HS-27A (cell line): ENCODE results near the gene CAPG.
A peak's percentile ranks its signal among the peaks of the same experiment; 100 is the strongest.
"Not testable (repeated sequence)": the region's sequence is repeated elsewhere in the genome, so short reads cannot be mapped to it uniquely, and the experiment has no call there.

Source experiments
- DNase-seq: peaks from one replicate; pipeline ENCODE4 v3.0.0-alpha.2; 2012; ENCODE audit warnings: low read depth, missing footprints

Gene CAPG

DNA sequence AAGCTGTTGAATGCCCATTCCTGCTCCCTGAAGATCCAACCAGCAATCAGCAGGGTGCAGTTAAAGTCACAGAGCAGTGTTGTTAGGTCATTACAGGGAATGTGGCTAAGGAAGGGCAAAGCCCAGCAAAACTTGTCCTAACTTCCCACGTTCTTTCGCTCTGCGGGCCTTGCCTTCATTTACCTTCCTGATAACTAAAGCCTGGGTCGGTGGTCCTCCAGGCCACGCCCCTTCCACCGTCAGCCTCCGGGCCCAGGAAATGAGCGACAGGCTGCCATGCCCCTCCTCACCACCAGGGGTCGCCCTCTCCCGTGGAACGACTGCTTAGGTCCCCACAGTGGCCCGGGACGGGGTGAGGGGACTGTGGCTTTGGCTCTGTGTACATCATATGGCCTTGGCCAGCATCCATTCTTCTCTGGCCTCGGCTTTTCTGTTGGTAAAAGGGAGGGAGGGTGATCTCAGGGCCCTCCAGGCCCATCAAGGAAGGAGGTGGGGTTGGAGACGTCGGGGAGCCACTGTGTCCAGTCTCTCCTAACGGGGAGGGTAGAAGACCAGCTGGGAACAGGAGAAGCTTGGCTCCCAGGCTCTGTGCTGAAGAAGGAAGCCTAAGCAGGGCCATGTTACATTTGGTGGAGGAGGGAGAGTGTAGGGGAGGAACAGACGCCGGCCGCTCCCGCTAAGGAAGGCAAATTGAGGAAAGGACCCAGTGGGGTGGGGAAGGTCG, 10.5 kb upstream of the CAPG start:
- no peak for DNase-seq

DNA sequence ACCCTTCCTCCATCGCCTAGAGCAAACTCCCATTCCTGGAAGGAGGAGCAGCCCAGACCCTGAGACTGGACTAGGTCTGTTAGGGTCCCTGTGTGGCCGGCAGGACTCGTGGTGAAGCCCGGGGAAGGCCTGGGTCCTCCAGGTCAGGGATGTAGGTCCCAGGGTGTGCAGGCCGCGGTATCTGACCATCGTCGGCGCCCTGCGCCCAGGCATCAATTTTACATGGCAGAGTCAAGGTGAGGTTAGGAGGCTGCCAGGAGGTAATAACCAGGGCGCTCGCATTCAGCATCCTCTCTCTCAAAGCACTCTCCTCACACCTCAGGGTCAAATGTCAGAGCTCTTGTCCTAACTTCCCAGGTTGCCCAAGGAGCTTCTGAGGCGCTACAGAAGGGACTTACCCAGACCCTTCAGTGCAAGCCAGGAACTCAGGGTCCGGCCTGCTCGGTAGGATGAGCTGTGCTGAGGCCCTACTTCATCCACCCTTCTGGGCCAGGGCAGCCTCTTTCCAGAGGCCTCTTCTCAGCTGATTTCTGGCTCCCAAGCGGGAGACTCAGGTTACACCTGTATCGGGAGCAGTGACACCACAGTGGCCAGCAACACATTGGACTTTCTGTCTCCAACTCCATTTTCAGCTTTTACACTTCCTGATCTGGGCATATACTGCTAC, 9.0 kb upstream of the CAPG start:
- DNase-seq = no peak

DNA sequence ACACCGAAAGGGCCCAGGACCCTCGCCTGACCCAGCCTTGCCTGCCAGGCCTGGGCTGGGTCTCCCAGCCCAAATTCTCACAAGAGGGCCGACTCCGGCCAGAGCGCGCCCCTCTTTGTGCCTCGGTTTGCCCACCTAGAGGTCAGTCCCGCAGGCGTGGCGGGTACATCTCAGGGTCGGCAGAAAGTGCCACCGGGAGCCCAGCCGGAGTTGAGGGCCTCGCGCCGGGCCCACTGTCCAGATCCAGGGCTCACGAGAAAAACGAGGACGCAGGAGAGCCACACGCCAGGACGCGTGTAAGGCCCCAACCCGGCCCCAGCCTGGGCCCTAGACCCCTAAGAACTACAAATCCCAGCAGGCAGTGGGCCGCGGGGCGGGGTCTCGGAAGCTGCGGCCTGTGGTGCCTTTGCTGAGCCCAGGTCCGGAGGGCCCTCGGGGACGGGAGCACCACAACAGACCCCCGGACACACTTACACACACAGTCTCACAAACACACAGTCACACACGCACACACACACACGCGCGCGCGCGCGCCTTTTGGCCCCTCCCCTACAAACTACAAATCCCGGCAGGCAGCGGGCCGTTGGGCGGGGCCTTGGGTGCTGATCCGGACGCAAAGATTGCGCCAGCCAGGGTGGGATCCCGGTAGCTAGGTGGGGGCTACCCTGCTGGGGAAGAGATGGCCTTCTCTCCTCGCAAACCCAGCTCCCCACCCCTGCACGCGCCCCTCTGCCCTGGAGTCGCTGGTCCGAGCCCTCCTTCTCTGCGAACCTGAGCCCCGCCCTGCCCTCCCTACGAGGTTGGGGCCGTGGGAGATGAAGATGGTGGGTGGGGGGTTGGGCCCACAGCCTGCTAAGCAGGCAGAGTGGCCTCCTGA, 8.2 kb upstream of the CAPG start, which contains the start of gene SH2D6:
Gene SH2D6, plus strand, starts transcription at position 583 of the 877 bp plus-strand sequence. CDS start 10,752 bp downstream, outside the sequence.
- DNase-seq = peak; percentile 83

- no peak for DNase-seq
Measured at GRCh38 chr2:85415980-85416650, 5.9 kb upstream of the CAPG start.

DNA sequence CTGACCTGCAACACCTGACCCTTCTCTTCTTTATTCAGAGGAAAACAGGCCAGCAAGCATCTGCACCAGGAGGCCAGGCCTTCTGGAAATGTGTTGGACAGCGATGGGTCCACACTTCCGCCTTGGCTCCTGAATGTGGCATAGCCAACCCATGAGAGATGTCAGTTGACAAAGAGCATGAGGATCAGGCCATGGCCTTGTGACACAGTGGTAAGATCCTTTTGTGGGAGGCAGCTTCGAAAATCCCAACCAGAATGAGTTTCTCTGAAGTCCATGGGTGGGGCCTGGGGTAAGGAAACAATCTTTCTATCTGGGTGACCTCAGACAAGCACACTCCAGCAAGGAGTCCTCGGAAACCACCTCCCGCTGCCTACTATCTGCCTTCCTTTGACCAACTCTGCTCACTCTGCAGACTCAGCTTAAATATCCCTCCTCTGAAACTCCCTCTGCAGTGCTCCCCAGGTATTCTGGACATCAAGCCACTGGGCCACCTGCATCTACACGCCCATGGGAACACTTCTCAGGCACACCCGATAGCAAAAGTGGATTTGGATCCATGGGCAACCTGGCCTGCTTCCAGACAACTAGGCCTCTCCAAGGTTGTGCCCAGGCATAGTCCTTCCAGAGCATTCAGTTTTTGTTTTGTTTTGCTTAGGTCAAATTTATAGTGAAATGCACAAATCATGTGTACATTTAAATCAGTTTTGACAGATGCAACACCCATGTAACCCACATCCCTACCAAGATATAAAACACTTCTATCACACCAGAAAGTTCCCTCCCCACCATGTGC, 4.8 kb upstream of the CAPG start:
- no peak for DNase-seq

DNA sequence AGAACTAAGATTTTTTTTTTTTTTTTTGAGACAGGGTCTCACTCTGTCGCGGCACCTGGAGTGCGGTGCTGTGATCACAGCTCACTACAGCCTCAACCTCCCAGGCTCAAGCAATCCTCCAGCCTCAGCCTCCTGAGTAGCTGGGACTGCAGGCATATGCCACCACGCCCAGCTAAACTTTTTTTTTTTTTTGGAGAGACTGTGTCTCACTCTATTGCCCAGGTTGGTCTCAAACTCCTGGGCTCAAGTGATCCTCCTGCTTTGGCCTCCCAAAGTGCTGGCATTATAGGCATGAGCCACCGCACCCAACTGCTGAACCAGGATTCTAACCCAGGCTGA, 4.2 kb upstream of the CAPG start:
- not testable (repeated sequence) for DNase-seq

- DNase-seq = no peak
Measured at GRCh38 chr2:85413592-85414420, 3.6 kb upstream of the CAPG start.

- DNase-seq = no peak
Measured at GRCh38 chr2:85411405-85411748, 1.2 kb upstream of the CAPG start.

DNA sequence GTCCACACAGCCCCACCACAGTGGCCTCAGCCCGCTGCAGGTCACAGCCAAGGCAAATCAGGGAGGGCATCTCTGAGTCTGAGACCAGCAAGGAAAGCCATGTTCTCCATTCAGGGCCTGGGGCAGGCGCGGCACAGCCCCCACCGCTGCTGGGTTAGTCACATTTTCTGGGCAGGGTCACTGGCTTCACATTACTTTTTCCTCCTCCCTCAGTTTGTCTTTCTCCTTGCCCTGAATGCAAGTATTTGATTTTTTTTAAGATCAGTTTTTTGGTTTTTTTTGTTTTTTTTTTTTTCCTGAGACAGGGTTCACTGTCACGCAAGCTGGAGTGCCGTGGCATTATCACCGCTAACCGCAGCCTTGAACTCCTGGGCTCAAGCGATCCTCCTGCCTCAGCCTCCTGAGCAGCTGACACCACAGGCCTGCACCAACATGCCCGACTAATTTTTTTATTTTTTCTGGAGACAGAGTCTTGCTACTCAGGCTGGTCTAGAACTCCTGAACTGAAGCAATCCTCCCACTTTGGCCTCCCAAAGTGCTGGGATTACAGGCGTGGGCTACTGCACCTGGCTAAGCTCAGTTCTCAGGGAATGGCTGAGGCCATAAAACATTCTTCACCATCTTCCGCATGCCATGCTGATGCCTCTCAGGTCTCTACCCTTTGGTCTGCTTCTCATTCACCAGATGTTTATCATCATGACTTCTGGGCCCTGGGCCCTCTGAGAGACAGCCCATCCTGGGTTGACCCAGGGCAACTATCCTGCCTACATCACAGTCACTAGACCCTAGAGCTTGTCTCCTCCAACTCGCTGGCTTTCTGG, 628 bp upstream of the CAPG start:
- no peak for DNase-seq

DNA sequence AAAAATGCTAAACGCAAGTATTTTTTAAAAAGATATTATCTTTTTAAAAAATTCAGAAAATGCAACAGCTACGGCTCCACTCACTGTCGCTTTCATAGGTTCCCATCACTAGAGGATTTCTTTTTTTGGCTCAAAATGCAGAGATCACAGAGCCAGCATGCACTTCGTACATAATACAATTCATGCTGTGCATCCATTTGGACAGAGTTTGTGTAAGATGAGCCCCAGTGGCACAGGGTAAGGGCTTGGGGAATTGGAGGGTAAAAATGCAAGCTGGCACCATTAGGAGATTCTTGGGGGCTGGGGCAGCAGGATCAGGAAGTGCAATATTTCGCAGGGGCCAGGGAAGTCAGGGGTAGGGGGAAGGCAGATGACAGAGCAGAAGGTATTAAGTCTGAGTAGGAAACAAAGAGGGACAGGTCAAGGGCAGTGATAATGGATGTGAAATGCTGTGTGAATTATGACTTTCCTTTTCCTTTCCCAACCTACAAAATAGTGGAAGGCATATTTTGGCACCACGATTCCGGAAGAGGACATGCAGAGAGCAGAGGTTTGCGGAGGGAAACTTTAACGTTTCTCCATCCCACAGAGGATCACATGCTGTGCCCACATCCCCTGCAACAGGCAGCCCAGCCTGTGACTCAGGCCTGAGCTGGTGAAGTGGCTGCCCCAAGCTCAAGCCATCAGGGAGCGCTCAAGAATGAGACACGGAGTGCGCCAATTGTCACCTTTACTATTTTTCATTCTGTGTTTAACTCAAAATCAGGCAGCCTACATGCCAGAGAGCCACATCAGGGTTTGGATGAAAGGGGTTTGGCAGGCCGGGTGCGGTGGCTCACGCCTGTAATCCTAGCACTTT, 4.7 kb downstream of the CAPG start:
- no peak for DNase-seq

DNA sequence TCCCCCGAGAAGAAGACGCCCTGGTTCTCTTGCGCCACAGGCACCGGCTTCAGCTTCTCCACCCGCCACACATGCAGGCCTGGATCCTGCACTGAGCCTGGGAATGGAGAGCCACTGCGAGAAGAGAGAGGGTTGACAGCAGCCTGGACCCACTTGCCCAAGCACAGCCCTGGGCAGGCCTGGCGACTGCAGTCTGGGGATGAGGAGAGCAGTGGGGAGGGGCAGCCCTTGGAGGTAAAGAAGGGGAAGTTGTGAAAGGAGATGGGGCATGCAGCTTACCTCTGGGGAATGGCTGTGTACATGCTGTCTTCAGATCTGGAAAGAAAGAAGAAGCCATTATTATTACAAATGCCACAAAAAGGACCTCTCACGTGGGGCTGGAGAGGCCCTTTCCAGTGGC, 8.3 kb downstream of the CAPG start:
- no peak for DNase-seq

- DNase-seq = no peak
Measured at GRCh38 chr2:85401464-85401805, 8.7 kb downstream of the CAPG start.

DNA sequence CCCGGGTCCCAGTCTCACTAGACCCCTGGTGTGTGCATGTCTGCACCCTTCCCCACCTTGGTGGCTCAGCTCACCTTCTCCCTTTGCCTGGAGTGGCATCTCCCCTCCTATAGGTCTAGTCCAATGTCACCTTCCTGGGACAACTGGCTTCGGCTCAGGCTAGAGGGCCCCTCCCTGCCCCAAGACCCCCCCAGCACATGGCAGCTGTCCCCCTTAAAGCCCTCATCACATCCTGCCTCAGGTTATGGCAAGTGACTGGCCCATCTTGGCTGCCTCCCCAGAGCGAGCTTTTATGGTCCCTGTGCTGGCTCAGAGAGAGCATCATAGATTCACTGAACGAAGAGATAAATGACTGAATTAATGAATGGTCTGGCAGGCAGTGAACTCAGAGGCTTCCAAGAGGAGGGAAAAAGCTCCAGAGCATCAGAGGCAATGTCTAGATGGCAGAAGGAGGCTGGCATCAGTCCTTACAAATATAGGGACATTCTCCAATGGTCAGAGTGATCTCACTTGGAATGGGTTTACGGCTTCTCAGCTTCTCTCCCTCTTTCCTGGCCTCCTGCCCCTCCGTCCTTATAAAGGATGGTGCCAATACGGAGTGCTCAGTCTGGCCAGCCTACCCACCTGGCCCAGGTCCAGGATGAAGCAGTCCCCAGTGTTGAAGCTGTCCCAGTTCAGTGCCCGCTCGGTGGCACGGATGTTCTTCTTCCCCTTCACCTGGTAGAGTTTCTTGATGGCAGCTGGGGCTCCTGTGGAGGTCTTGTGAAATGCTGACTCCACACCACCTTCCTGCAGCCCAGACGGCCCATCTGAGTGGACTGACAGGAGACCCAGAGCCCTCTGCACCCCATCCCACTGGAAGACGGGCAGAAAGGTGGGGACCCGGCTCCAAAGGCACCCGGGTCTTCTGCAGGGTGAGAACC, 9.4 kb downstream of the CAPG start:
- DNase-seq = no peak

DNA sequence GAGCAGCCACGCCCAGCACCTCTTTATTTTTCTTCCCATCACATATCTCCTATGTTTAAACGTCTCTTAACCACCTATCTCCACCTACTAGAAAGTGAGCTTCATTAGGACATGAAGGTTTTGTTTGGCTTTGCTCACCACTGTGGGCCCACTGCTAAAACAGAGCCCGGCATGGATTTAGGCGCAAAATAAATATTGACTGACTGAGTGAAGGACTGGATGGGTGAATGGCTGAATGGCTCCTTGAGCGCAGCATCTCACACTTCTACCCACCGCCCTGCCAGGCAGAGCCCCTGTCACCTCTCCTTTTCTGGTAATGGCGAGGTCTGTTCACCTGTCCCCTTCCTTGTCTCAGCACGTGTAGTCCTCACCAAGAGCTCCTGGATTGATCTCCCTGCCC, 10.1 kb downstream of the CAPG start:
- no peak for DNase-seq

DNA sequence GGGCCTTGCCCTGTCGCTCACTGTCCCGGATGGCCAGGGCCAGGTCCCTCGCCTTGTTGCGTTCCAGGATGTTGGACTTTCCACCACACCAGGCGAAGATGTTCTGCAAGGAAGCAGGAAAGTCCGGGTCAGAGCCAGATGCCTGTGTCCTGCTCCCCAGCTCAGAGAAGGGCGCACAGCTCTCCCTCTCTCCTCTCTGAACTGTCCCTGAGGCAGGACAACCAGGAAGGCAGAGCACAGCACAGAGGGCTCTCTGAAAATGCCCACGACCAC, 11.0 kb downstream of the CAPG start:
- DNase-seq = no peak

GRCh38 chr2:85398426-85399182, 11.6 kb downstream of the CAPG start:
- no peak for DNase-seq

DNA sequence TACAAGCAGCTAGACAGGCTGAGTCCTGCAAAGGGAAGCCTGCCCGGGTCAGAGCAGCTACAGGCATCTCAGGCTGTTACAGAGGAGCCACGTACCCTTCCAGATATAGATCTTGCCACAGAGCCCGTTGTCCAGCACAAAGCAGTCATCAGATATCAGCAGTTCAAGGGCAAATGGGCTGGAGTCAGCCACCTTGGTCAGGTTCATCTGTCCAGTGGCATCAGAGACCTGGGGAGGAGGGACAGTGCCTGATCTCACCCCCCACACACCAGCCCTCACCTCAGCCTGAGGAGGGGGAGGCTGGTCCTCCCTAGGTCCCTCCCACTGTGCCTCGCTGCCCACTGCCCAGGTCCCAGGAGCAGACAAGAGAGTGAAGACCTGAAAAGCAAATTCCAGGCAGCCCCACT, 12.2 kb downstream of the CAPG start:
- no peak for DNase-seq
